Adrenal gland (tissue), 12 donors: Measurements from ENCODE around the gene RTP5. TPM values are rescaled to one million over a fixed set of nuclear protein-coding genes. Genes with fewer than 3 reads are reported as not detected.
A peak's percentile ranks its signal among the peaks of the same experiment; 100 is the strongest.

Source experiments
- DNase-seq, 7 donors: peaks; one replicate each; pipeline ENCODE4 v3.0.0-alpha.2; 2019 to 2020
- H3K27ac ChIP-seq, 5 donors: fragments of 200-600 bp; sonication (generic) in 4 of 5; 1 replicate in 3 of 5; 2 replicates in 2 of 5; pipeline versions ENCODE4 v1.5.1 to v1.8.0; 2016 to 2020; ENCODE audit warnings: mild to moderate bottlenecking in 1 of 5
- H3K27me3 ChIP-seq: fragments of 200-600 bp; 2 replicates; pipeline ENCODE4 v1.8.0; 2021
- H3K36me3 ChIP-seq, 2 donors: fragments of 200-600 bp; replicated peaks in 1 of 2; 1 replicate in 1 of 2; 2 replicates in 1 of 2; pipeline versions ENCODE4 v1.5.1 to v1.8.0; 2018 to 2022
- H3K4me1 ChIP-seq, 2 donors: fragments of 200-600 bp; replicated peaks in 1 of 2; 1 replicate in 1 of 2; 2 replicates in 1 of 2; pipeline versions ENCODE4 v1.5.1 to v1.8.0; 2018 to 2021
- H3K4me3 ChIP-seq, 4 donors: fragments of 200-600 bp; sonication (generic) in 3 of 4; one replicate each; pipeline ENCODE4 v1.5.1; 2016 to 2018
- H3K9me3 ChIP-seq, 3 donors: fragments of 200-600 bp; sonication (generic) in 1 of 3; replicated peaks in 1 of 3; 1 replicate in 2 of 3; 2 replicates in 1 of 3; pipeline versions ENCODE4 v1.5.1 to v1.8.0; 2016 to 2021
- CTCF ChIP-seq, 6 experiments: fragments of 450-650 bp in 4 of 6; fragments of 200-600 bp in 2 of 6; sonication (generic) in 1 of 6; IDR thresholded peaks; 1 replicate in 5 of 6; 2 replicates in 1 of 6; pipeline versions ENCODE4 v1.5.1 to v1.8.0; 2016 to 2021; ENCODE audit warnings: antibody characterized with exemption in 6 of 6, mild to moderate bottlenecking in 2 of 6, moderate library complexity in 1 of 6
- POLR2A ChIP-seq, 2 donors: fragments of 450-650 bp; IDR thresholded peaks; one replicate each; pipeline ENCODE4 v1.6.1; 2017; ENCODE audit warnings: antibody characterized with exemption in 2 of 2, mild to moderate bottlenecking in 2 of 2, moderate library complexity in 1 of 2
- WGBS, 4 donors: extraction: QIAGEN DNeasy Blood & Tissue Kit in 2 of 4; methylation state at CpG; one replicate each; pipeline versions ENCODE4 v1.1.5 to v1.1.7; 2013 to 2017; 5-methylcytosine and 5-hydroxymethylcytosine counted together
- intact Hi-C, 2 donors: fragments of 100-400 bp; cut with DNase I; formaldehyde crosslinking; loops; one replicate each; pipeline versions ENCODE4 v1.14.1 to v1.15.0; 2022 to 2023
- polyA plus RNA-seq, 3 donors: library from polyadenylated mRNA; stranded (reverse); fragments of 200-250 nt in 2 of 3; fragments of 350-450 nt in 1 of 3; fragmentation: Illumina TruSeq in 1 of 3; extraction: RNeasy Lipid Tissue Mini Kit (QIAGEN cat#74804) in 1 of 3; gene quantifications; one replicate each; pipeline ENCODE4 v1.2.3, GENCODE V29; 2013 to 2014
- total RNA-seq, 9 donors: library from RNA; depleted of rRNA in 4 of 9; stranded (reverse); fragments of >200 nt in 4 of 9; fragments of 120-200 nt in 1 of 9; fragmentation: NEBNext Ultra II Directional in 1 of 9; extraction: Animal tissue kit (Norgen Biotek cat#: 25700) in 1 of 9; gene quantifications; one replicate each; pipeline versions ENCODE4 v1.1.0 to v1.2.4, GENCODE V29; 2013 to 2023
- donor health status: healthy with polysubstance abuse.
- donor health status: Bipolar disorder and iron deficiency.
- donor health status: DM: yes; HTN: yes; CAD: no.
- donor health status: DM: no; HTN: no; CAD: no.
- donor health status: DM: no; HTN: no; CAD: no.
- donor health status: DM: yes; HTN: yes; CAD: no.

The RTP5 gene
- total and polyA plus RNA-seq, 12 donors: 0.07 to 0.56 (median 0.11) TPM; not detected in 9

DNA sequence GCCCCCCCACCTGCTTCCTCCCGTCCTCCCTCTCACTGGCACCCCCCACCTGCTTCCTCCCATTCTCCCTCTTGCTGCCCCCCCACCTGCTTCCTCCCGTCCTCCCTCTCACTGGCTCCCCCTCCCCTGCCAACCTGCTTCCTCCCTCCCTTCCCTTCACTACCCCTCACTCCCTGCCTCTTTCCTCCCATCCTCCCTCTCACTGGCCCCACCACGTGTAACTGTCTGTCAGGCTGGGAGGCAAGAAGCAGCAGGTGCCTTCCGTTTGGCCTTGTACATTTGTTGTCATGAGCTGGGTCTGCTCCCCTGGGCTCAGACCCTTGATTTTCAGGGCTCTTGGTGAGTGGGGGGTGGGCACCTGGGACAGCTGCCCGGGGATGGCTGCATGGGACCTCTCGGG is 19.1 kb downstream of the RTP5 start:
- H3K27ac ChIP-seq: no peak overlapping the region
- no peak for DNase-seq
- no peaks in the 10 kb centered on the region for H3K27me3 ChIP-seq
- no peaks in the 10 kb centered on the region for H3K9me3 ChIP-seq
- WGBS, 4 donors: 57 to 76% (median 66%) methylated on average over 4 to 5 of the region's 6 CpGs
- no peaks in the 10 kb centered on the region for H3K36me3 ChIP-seq
- H3K4me1 ChIP-seq: no peaks in the 10 kb centered on the region
- TF ChIP-seq POLR2A (IDR thresholded peaks at IDR 0.05): no peak
- no peak for TF ChIP-seq CTCF (IDR thresholded peaks at IDR 0.05)
- H3K4me3 ChIP-seq: no peak overlapping the region
- intact Hi-C loops: no loop called here

DNA sequence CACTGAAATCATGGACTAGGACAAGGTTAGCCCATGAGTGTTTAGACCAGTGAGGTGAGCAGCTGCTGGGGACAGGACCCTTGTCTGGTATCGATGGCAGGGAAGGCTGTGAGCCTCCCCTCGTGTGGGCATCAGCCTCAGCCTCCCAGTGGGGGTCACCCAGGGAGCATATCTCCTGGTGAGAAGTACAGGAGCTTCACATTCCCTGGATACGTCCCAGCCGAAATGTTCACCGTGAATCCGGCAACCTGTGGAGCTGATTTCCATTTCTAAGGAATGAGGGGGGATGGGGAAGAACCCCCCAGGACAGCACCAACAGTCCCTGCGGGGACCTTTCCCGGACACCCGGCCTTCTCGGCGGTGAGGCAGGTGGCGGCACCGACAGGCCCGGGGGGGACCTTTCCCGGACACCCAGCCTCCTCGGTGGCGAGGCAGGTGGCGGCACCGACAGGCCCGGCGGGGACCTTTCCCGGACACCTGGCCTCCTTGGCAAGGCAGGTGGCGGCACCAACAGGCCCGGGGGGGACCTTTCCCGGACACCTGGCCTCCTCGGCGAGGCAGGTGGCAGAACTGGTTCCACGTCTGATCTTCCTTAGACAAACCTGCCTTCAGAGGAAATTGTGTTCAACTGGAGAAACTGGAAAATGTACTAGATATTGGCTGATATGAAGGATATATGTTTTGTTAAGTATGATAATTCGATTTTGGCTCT is 21.2 kb downstream of the RTP5 start:
- H3K4me1 ChIP-seq: peaks cover 0 to 3% of the 10 kb centered on the region in 2 donors
- no peaks in the 10 kb centered on the region for H3K27me3 ChIP-seq
- H3K9me3 ChIP-seq: no peaks in the 10 kb centered on the region
- 90 to 93% (median 93%) methylated on average over 20 to 29 of the region's 29 CpGs for WGBS, 4 donors
- TF ChIP-seq POLR2A (IDR thresholded peaks at IDR 0.05) (no peak), CTCF (IDR thresholded peaks at IDR 0.05) (no peak)
- DNase-seq: no peak
- no peak overlapping the region for H3K27ac ChIP-seq
- no peaks in the 10 kb centered on the region for H3K36me3 ChIP-seq
- H3K4me3 ChIP-seq: no peak overlapping the region
- intact Hi-C loops: no loop called here

DNA sequence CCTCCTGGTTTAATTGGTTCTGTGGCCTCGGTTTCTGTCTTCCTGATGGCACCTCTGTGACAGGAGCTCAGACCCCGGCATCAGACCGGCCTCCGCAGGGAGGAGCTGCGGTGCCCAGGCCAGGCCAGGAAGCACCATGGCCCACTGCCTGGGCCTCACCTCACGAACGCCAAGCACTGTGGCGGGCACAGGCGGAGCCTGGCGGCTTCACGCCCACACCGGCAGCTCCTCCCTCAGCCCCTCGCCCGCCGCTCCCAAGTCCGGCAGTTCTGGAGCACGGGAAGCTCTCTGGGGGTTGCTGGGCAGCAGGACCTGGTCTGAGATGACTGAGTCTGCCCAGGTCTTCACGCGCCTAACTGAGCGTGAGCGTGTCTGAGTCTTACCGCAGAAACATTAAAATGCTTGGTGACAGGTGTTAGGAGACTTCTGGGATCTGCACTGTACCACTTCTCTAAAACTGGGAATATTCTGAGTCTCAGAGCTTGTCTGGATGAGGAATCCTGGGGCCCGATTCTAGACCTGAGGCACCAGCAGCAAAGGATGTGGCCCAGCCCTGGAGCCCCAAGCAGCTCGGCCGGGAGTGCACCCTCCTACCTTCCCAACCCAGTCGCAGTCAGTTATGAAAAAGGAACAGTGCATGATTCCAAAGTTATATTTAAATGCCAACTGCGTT is 21.9 kb downstream of the RTP5 start:
- no peaks in the 10 kb centered on the region for H3K9me3 ChIP-seq
- H3K36me3 ChIP-seq: no peaks in the 10 kb centered on the region
- no peak for DNase-seq
- 89 to 96% (median 91%) methylated on average over 24 to 27 of the region's 27 CpGs for WGBS, 4 donors
- H3K27ac ChIP-seq: peak overlapping the region in 1 of 5 donors; percentile 57
- no peak for TF ChIP-seq CTCF (IDR thresholded peaks at IDR 0.05)
- no peak for TF ChIP-seq POLR2A (IDR thresholded peaks at IDR 0.05)
- H3K4me3 ChIP-seq: no peak overlapping the region
- H3K27me3 ChIP-seq: no peaks in the 10 kb centered on the region
- intact Hi-C loops: no loop called here
- peaks cover 0 to 4% of the 10 kb centered on the region in 2 donors for H3K4me1 ChIP-seq

- intact Hi-C loops: no loop called here
- H3K4me3 ChIP-seq: no peak overlapping the region
- WGBS, 4 donors: 57 to 94% (median 71%) methylated on average over 3 of the region's 3 CpGs
- H3K27ac ChIP-seq: peak overlapping the region in 1 of 5 donors; percentile 57
- DNase-seq: peak in 1 of 7 donors; percentile 28
- TF ChIP-seq POLR2A (IDR thresholded peaks at IDR 0.05) (no peak), CTCF (IDR thresholded peaks at IDR 0.05) (no peak)
- peaks cover 0 to 4% of the 10 kb centered on the region in 2 donors for H3K4me1 ChIP-seq
- no peaks in the 10 kb centered on the region for H3K27me3 ChIP-seq
- H3K9me3 ChIP-seq: no peaks in the 10 kb centered on the region
- no peaks in the 10 kb centered on the region for H3K36me3 ChIP-seq
Observed at GRCh38 chr2:241891988-241892298, 22.4 kb downstream of the RTP5 start.
